Psoas muscle (tissue), 8 donors: ENCODE measurements around the gene SMIM23. TPM values are rescaled to one million over a fixed set of nuclear protein-coding genes. Genes with fewer than 3 reads are reported as not detected.

Experiments
- ATAC-seq, 4 donors: fragments of 200-7000 bp; cut with Tn5 transposase; one replicate each; pipeline ENCODE4 v1.9.1; 2020; ENCODE audit warnings: moderate library complexity in 3 of 4, mild to moderate bottlenecking in 2 of 4
- DNase-seq, 2 donors: peaks; one replicate each; pipeline ENCODE4 v3.0.0-alpha.2; 2020
- H3K27ac ChIP-seq: fragments of 200-600 bp; one replicate; pipeline ENCODE4 v1.8.0; 2022
- H3K27me3 ChIP-seq, 3 donors: fragments of 200-600 bp in 1 of 3; one replicate each; pipeline versions ENCODE4 v1.6.1 to v1.8.0; 2013 to 2022; ENCODE audit warnings: low read length in 2 of 3, mild to moderate bottlenecking in 2 of 3, moderate library complexity in 1 of 3; ENCODE audit not compliant: insufficient read depth in 3 of 3
- H3K36me3 ChIP-seq, 2 donors: fragments of 200-600 bp in 1 of 2; one replicate each; pipeline versions ENCODE4 v1.6.1 to v1.8.0; 2013 to 2022; ENCODE audit warnings: low read depth in 1 of 2, mild to moderate bottlenecking in 1 of 2, moderate library complexity in 1 of 2; ENCODE audit not compliant: insufficient read depth in 1 of 2
- H3K4me1 ChIP-seq: fragments of 200-600 bp; one replicate; pipeline ENCODE4 v1.8.0; 2022
- H3K4me3 ChIP-seq: fragments of 200-600 bp; one replicate; pipeline ENCODE4 v1.8.0; 2022; ENCODE audit warnings: mild to moderate bottlenecking
- H3K9me3 ChIP-seq: fragments of 200-600 bp; one replicate; pipeline ENCODE4 v1.8.0; 2022
- WGBS, 3 donors: extraction: QIAGEN DNeasy Blood & Tissue Kit; methylation state at CpG; one replicate each; pipeline versions ENCODE4 v1.1.6 to v1.1.7; 2013; 5-methylcytosine and 5-hydroxymethylcytosine counted together
- intact Hi-C, 2 donors: fragments of 100-400 bp; cut with DNase I; formaldehyde crosslinking; loops; one replicate each; pipeline versions ENCODE4 v1.11.0 to v1.14.2; 2022
- polyA plus RNA-seq, 3 donors: library from polyadenylated mRNA; stranded (reverse); fragments of 200-250 nt; gene quantifications; one replicate each; pipeline ENCODE4 v1.2.3, GENCODE V29; 2013
- total RNA-seq, 4 donors: library from RNA; stranded (reverse); fragmentation: NEBNext Ultra II Directional in 2 of 4; extraction: Animal tissue kit (Norgen Biotek cat#: 25700) in 2 of 4; gene quantifications; one replicate each; pipeline versions ENCODE4 v1.2.1 to v1.2.4, GENCODE V29; 2021 to 2023
- TF ChIP-seq, protein P1 (sequence below): fragments of 200-600 bp; IDR thresholded peaks from one replicate; pipeline ENCODE4 v1.8.0; 2022; ENCODE audit warnings: antibody characterized with exemption
- donor health status: healthy with polysubstance abuse.
- donor health status: DM: no; HTN: no; CAD: no; lungs with moderate emphysema.
- donor health status: Bipolar disorder and iron deficiency.
- donor health status: healthy.
- donor health status: DM: yes; HTN: yes; CAD: no.
- donor health status: DM: no; HTN: no; CAD: no.
- donor health status: DM: no; HTN: no; CAD: no.
- donor health status: DM: yes; HTN: yes; CAD: no.

Gene SMIM23
- total and polyA plus RNA-seq, 7 donors, result not detected

DNA sequence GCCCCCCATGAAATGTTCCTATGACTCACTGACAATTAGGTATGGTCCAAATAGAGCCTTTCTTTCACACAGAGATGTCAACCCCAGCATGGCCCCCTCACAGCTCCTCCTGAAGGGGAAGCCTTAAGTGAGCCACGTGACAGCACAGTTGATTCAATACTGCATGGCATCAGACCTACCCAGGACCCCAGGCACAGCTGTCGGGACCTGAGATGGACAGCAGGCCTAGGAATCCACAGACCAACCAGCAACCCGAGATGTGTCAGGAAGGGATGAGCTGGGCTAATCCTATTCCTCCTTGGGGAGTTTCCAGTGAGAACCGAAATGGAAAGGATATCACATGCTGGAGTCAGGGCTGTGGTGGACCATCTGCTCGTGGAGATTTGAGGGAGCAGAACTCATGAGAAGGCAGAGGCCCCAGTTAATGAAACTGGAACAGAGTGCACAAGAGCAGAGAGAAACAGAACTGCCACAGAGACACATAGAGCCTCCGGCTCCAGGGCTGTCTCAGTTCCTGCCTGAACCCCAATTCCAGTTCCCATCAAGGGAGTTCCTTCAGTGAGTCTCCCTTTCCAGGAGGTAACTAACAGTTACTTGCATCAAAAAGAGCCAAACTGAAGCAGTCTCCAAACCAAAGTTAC, 42.1 kb upstream of the SMIM23 start:
- 38 to 53% (median 40%) methylated on average over 6 of the region's 6 CpGs for WGBS, 3 donors
- no peak overlapping the region for H3K27ac ChIP-seq
- no peaks in the 10 kb centered on the region for H3K4me1 ChIP-seq
- DNase-seq (no peak), ATAC-seq (no peak)
- H3K36me3 ChIP-seq, result no peaks in the 10 kb centered on the region
- H3K9me3 ChIP-seq, result no peaks in the 10 kb centered on the region
- H3K27me3 ChIP-seq, result no peaks in the 10 kb centered on the region
- intact Hi-C loops, result no loop called here
- TF ChIP-seq, protein P1, sequence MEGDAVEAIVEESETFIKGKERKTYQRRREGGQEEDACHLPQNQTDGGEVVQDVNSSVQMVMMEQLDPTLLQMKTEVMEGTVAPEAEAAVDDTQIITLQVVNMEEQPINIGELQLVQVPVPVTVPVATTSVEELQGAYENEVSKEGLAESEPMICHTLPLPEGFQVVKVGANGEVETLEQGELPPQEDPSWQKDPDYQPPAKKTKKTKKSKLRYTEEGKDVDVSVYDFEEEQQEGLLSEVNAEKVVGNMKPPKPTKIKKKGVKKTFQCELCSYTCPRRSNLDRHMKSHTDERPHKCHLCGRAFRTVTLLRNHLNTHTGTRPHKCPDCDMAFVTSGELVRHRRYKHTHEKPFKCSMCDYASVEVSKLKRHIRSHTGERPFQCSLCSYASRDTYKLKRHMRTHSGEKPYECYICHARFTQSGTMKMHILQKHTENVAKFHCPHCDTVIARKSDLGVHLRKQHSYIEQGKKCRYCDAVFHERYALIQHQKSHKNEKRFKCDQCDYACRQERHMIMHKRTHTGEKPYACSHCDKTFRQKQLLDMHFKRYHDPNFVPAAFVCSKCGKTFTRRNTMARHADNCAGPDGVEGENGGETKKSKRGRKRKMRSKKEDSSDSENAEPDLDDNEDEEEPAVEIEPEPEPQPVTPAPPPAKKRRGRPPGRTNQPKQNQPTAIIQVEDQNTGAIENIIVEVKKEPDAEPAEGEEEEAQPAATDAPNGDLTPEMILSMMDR, result no peak
- H3K4me3 ChIP-seq, result no peak overlapping the region

DNA sequence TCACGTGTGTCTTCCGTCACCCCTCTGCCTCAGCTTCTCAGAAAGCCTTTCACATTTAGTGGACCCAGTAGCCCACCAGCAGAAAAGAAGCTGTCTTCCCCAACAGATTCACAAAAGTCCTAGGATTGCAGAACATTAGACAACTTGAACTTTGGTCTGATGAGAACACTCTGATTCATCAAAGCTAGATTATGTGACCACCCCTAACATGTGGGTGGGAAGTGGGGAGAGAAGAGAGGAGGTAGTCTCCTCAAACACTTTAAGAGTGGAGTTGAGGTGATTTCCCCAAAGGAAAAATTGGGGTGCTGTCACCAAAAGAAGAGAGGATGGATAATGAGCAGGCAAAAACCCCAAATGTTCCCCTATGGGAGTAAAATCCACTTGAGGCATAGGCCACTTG, 41.4 kb upstream of the SMIM23 start:
- no peaks in the 10 kb centered on the region for H3K27me3 ChIP-seq
- TF ChIP-seq, protein P1, result no peak
- H3K27ac ChIP-seq, result no peak overlapping the region
- no peak overlapping the region for H3K4me3 ChIP-seq
- no peaks in the 10 kb centered on the region for H3K4me1 ChIP-seq
- ATAC-seq, result no peak
- intact Hi-C loops, result no loop called here
- H3K36me3 ChIP-seq, result no peaks in the 10 kb centered on the region
- no peaks in the 10 kb centered on the region for H3K9me3 ChIP-seq
- no peak for DNase-seq
- 96 to 98% (median 96%) methylated on average over 2 of the region's 2 CpGs for WGBS, 3 donors

DNA sequence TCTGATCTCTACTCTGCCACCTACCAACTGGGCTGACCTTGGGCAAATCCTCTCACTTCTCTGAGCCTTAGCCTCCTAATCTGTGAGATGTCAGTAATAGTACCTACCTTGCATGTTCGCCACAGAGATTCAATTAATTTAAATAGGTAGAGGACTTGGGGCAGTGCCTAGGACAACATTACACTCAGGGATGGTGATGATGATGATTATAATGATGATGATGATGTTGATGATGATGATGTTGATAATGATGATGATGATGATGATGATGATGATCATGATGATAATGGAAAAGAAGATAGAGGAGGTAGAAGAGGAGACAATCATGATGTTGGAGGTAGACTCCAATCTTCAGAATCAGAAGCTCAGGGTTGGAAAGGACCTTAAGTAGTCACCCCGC, 40.7 kb upstream of the SMIM23 start:
- 97 to 99% (median 99%) methylated on average over 2 of the region's 2 CpGs for WGBS, 3 donors
- no peaks in the 10 kb centered on the region for H3K36me3 ChIP-seq
- H3K4me1 ChIP-seq, result no peaks in the 10 kb centered on the region
- DNase-seq, result no peak
- intact Hi-C loops, result no loop called here
- ATAC-seq, result no peak
- H3K9me3 ChIP-seq, result no peaks in the 10 kb centered on the region
- no peak overlapping the region for H3K4me3 ChIP-seq
- H3K27ac ChIP-seq, result no peak overlapping the region
- TF ChIP-seq, protein P1, result no peak
- no peaks in the 10 kb centered on the region for H3K27me3 ChIP-seq

DNA sequence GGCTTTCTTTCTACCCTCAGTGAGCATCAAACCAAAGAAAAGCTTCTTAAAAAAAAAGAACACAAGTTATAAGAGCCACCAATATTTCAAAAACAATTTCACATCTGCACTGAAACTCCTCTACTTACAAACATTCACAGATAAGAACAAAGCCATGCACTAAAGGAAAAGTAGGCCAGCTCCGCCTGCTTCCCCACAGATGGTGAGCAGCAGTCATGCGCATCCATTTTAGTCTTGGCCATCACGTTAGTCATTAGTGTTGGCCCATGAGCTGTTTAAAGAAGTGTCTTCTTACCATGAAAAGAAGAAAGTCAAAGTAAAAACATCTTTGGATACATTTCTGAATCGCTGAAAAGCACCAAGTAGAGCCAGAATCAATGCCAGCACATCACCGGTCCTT, 40.0 kb upstream of the SMIM23 start:
- intact Hi-C loops, result no loop called here
- ATAC-seq (no peak), DNase-seq (no peak)
- Histone ChIP-seq H3K9me3 (no peaks in the 10 kb centered on the region), H3K4me1 (no peaks in the 10 kb centered on the region), H3K27ac (no peak overlapping the region), H3K27me3 (no peaks in the 10 kb centered on the region), H3K36me3 (no peaks in the 10 kb centered on the region), H3K4me3 (no peak overlapping the region)
- TF ChIP-seq, protein P1, result no peak
- WGBS, 3 donors, result 80 to 87% (median 81%) methylated on average over 5 of the region's 5 CpGs
